HG03103 (cell line): ENCODE data around the gene ERAP2.
"Not testable (repeated sequence)": the region's sequence is repeated elsewhere in the genome, so short reads cannot be mapped to it uniquely, and the experiment has no call there.

ENCODE experiments used
- ATAC-seq: cut with Tn5 transposase; IDR thresholded peaks from one replicate; pipeline ENCODE4 v1.9.1; 2021; ENCODE audit warnings: low read depth; ENCODE audit not compliant: unreplicated experiment

The ERAP2 gene

DNA sequence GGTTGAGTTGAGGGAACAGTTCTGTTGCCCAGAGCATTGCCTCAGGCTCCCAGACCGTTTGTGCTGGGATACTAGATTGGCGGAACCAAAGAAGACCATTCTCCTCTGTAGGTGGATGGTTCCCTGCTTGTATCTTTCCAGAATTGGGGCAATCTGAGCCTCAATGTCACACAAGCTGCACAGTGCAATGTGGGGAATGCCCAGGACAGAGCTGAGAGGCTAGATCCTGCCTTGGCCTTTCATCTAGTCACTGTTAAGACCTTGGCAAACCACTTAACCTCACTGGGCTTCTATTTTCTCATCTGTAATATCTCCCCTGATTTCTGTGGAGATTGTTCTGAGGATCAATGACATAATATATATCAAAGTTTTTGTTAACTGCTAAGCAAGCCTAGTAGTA lies 16.9 kb upstream of the ERAP2 start:
- ATAC-seq: no peak

DNA sequence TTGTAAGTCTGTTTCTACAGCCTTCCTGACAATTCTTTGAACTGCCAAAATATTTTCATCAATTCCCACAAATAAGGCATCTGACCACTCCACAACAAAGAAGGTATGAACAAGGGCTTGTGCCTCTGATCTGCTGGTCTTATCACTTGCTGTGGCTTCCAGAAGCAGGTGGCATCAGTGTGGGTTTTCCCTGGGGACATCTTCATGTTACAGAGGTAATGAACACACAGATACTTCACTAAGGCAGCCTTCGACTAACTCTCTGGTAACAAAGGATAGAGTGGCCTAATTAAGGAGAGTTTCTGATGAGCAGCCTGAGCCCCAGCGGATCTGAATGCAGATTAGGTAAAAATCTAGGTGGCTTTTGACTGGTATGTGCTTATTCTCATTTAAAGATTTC lies 15.2 kb upstream of the ERAP2 start:
- ATAC-seq: no peak

DNA sequence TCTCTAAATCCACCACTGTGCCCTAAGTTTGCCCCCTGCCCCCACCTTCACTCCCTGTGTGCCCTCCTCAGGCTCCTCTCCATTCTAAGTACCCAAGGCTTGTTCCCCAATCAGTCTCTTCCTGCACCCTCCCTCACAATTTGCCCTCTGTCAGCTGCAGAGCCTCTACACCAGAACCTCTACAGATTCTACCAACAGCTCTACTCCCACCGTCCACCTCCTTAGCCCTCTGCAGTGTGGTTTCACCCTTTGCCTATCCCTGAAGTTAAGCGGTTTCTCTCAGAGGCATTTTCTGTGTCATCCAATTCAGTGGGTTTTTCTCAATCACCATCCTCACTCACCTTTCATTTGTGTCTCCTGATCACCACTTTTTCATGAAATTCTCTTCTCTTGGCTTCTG lies 13.2 kb upstream of the ERAP2 start:
- ATAC-seq: no peak

DNA sequence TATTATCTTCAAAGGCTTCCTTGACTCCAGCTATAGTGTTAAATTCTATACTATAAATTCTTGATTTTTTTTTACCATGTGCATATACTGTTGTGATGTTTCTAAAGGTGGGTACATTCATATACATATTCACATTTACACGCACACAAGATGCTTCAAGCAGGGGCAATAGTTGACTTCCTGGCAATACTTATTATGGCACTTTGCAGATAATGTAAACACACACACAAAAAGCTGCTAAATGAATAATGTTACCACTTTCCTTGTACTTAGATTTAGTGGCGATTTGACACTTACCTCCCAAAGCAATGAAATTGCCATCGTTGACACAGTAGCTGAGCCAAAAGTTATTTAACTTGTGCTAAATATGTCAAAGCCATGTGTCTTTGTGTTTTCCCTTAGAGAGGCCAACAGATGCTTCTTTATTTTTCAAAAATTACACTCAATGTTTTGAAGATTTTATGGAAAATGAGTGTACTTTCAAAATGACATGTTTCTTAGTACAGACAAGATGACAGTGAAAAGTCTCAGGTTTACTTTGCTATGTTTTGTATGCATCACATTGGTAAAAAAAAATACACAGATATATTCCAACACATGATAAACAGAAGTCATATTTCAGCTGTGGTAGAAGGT lies 12.2 kb upstream of the ERAP2 start:
- no peak for ATAC-seq

DNA sequence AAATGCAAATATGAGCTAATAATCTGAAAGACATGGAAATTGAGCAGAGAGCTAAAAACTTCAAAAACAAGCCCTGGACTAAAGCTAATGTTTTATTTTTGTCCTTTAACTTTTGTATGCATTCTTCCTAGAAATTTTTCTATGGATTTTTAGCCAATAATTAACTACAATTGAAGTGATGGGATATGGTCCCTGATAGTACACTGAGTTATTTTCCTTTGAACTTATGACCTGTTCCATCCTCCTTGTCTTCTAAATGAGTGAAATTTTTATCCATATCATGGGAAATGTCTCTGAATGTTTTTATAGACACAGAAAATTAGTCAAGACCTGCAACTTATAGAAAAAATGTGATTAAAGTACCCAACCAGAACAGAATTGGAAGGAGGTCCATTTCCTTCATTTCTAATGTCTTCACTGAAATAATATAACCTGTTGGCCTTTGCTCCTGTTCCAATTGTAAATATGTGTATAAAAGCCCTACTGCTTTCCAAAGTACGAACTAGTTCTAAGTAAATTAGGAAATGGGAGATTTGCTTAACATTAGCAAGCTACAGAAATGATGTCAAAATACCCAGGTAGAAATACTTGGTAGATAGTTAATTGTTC lies 11.3 kb upstream of the ERAP2 start:
- no peak for ATAC-seq

DNA sequence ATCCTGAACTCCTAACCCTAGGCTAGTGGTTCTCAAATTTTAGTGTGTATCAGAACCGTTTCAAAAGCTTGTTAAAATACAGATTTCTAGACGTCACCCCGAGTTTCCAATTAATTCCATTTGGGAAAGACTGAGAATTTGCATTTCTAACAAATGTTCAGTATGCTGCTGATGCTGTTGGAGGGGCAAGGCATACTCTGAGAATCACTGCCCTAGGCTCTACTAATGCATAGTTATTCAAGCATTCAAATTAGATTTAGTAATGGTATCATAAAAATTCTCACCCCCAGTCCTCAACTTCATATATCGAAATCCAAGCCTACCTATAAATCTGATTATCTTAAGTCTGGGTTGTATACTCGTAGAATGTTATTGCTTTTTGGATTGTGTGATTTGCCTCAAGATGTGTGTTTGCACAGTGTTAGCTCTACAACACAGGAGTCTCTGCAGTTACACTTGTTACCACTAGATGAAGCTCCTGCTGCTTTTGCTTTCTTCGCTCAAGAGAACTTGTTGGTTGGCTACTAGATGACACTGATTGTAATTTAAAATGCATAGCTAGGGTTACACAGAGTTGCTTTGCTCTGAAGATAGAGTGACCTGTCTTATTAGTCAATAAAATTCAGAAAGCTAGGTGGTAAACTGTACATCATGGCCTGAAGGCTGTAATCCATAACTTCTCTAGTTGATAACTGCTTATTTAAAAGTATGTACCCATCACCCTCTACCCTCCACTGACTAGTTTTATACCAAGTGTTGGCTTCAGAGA lies 7.5 kb upstream of the ERAP2 start:
- ATAC-seq: peak; percentile 79

DNA sequence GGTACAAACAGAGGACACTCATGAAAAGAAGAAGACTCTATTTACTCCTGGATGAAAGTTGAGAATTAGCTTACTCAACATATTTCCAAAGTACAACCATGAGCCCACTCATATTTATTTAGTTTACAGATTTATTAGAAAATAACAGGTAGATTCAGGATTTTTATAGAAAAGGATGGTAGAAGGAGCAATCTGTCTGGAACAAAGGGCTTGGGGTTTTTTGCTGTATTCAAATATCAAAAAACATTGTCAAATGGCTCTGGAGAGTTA lies 7.0 kb upstream of the ERAP2 start:
- ATAC-seq: no peak

DNA sequence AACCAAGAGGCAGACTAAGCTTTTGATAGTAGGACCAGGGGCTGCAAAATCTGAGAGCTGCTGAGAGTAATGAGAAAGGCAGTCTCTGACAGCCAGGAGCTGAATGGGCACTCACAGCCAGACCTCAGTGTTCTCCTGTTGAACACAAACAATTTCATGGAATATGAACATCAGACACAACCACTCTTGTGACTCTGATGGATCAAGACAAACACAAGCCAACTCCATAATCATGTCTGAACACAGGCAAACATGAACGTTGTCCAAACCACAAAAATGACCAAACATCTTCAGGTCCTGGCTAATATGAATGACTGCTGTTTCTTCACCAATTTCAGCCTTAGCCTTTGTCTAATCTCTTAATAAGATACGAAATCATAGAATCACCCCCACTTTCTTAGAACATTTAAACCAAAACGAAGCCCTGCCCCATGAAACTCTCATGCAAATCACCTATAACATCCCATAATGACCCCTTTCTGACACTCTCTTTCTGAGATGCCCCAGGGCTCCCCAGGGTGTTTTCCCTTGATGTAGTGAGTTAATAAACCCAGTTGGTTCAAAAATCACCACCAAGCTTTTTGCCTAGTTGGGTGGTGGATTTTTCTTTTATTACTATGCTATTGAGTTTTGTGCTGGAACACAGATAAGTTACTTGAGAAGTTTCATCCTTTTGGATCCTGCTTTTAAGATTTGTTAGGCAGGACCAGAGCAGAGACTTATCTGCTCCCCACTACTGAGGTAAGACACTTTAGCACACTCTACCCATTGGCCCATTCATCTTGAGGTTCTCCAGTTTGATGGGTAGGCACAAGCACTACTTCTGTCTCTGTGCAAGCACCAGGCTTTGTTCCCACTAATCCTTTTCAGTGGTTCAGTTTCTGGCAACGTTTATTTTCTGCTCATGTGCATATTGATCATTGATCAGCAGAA lies 5.9 kb upstream of the ERAP2 start:
- ATAC-seq: peak; percentile 64

DNA sequence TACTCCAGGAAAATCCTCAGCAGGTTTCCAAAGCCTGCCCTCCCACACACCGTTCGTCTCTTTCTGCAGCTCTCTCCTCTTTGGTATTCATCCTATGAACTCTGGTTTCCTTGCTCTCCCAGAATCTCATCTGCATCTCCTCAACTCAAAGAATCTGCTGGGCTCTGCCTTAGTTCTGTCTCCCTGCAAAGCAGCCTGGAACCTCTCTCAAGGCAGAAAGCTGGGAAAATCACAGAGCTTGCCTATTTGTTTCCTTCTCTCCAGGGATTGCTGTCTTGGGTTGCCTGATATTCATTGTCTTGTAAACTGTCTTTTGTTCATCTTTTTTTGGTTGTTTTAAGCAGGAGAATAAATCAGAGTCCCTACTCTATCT lies 5.3 kb upstream of the ERAP2 start:
- no peak for ATAC-seq

DNA sequence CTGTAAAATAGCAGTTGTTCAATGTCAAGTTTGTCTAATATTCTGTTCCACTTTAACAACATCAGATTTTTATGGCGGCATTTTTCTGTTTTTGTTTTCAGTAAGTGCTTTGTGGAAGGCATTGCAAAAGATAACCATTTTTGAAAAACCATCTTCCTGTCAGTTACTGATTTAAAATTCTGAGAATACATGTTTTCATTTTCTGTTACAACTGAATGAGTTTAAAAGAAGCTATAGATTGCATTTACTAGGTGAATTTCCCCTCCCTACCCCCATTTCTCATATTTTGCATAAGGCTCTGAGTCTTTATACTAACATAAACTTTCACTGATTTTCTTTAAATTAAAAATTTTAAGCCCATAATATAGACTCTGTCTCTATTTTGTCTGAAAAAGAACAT lies 4.6 kb upstream of the ERAP2 start:
- no peak for ATAC-seq

DNA sequence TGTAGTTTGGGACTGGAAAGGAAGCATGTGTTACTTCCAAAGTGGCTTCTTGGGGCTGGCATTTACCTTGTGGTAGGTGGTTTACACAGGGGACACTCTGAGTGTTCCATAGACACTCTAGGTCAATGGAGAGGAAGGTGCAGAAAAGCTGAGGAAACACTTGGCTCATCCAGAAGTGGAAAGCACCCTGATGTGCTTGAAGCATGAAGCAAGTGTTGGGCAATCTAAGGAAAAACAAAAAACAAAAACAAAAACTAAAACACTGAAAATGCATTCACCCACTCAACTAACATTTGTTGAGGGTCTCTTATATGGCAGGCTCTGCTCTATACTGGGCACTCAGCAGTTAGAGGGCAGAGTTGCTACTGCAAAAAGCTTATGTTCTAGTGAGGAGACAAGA lies 2.9 kb upstream of the ERAP2 start:
- no peak for ATAC-seq

DNA sequence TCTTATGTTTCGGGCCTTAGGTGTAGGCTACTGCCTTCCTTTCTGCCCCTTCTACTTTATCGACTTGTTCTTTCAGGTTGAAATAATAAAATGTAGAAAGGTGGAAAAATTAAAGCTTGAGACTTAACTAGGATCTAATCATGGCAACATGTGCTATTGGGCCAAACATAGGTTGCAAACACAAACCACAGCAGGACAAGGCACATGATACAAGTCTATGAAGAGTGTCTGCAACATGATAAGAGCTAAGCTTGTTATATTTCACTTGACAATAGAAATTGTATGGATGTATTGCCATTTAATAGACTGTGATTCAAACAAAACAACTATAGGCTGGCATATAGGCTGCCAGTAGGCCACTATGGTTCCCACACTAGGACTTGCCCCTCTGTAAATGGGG lies 1.7 kb upstream of the ERAP2 start:
- ATAC-seq: no peak

DNA sequence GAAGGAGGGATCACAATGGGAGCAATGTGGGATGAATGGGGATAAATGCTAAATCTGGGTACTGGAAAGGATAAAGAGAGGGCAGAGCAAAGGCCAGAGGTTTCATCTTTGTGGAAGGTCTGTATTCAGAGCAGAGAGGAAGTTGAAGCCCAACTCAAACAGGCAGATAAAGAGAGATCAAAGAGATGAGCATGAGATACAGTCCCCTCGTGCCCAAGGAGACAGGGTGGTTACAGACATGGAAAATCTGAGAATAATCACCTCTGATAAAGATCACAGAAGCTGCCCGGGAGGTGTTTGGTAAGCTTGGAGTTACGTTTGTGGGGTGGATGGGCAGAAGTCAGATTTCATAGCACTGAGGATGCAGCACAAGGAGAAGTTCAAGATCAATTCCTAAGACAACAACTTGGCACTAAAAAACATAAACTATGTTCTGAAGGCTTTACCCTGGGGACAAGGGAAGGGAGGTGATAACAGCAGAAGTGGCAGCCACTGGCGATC lies 459 bp upstream of the ERAP2 start:
- ATAC-seq: no peak

DNA sequence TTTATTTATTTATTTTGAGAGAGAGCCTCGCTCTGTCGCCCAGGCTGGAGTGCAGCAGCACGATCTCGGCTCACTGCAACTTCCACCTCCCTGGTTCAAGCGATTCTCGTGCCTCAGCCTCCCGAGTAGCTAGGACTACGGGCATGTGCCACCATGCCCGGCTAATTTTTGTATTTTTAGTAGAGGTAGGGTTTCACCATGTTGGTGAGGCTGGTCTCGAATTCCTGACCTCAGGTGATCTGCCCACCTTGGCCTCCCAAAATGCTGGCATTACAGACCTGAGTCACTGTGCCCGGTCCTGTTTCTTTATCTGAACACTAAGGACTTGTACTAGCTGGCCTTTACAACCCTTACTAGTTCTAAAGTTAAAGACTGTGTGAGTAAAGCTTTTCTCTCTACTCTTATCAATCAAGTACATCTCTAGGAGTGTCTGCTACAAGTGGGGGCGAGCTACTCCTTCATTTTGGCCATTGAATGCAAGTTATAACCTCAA lies 723 bp downstream of the ERAP2 start:
- ATAC-seq: not testable (repeated sequence)

DNA sequence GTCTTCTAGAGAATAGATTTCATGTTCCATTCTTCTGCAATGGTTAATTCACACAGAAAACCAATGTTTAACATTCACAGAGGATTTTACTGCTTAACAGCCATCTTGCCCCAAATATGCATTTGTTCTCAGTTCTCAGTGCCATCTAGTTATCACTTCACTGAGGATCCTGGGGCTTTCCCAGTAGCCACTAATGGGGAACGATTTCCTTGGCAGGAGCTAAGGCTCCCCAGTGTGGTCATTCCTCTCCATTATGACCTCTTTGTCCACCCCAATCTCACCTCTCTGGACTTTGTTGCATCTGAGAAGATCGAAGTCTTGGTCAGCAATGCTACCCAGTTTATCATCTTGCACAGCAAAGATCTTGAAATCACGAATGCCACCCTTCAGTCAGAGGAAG lies 3.4 kb downstream of the ERAP2 start:
- ATAC-seq: no peak

DNA sequence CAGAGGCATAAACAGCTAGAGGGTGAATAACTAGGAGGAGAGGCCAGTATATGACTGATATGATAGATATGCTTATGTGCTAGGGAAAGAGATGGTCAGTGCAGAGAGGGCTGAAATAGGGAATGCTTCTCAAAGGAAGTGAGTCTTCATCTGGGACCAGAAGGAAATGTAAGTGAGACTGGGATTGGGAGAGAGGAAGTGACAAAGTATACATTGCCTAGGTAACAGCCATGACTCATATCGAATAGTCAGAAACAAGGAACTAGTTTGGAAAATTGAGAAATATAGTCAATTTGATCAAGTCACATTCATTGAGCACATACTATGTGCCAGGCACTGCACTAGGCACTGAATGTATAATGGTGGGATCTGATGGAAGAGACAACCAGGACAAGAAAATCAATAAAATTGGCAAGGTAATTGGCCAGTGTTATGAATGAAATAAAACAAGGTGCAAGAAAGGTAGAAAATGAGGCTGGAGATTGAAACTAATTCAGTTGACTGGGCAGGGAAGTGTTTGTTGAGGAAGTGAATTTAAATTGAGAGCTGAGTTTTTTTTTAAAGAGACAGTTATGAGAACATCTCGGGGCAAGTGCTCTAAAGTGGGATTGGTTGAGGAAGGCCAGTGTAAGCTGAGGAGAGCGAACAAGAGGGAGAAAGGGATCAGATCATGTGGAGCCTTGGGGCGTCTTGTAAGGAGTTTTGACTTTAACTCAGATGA lies 4.3 kb downstream of the ERAP2 start:
- no peak for ATAC-seq

DNA sequence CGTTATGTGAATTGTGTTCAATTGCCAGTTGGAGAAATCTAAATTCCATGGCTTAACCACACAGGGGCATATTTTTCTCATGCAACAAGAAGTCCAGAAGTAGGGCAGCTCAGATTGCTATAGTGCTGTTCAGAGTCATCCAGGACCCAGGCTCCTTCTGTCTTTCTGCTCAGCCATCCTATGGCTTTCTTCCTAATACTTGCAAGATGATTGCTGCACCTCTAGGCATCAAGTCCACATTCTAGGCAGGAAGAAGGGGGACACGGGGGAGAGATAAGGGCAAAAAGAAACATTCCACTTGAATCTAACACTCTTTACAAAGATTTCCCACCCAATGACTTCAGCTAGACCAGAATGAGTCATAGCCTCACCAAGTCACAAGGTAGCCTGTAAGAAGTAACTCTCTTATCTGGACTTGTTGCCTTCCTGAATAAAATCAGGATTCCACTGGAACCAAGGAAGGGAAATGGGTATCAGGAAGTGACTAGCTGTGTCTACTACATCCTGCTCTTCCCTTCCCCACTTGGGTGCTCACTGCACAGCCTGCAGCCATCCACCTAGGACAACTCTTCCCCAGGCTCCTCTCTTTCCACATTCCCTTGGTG lies 5.3 kb downstream of the ERAP2 start:
- ATAC-seq: no peak

DNA sequence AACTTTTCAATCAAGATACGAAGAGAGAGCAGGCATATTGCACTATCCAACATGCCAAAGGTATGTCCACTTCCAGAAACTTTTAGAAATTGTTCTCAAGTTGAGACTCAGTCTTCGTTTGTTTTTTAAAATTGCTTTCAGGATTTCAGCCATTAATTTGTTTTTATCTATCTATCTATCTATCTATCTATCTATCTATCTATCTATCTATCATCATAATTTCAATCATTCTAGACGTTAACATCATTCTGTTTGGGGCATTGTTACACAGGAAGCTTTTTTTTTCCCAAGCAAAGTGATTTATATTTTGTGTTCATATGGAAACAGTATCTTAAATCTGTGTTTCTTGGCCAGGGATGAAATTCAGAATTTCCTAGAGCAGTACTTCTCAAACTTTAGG lies 7.6 kb downstream of the ERAP2 start:
- ATAC-seq: no peak

DNA sequence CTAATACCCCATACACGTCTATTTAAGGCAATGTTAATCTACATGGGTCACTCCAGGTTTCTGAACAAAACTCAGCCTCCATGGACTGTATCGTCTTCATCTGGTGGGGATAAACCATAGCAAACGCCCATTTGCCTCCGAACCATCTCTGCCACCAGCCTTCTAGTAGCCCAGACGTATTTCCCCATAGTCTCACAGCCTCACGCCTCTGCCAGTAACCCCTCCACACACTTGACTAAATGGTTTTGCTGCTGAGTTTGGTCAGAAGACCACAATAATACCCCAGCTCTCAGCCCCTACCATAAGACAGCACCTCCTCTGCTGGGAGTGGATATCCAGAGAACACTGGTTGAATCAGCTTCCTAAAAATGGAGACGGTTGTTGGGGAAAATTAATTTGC lies 8.7 kb downstream of the ERAP2 start:
- no peak for ATAC-seq
